GM19452 (cell line): ENCODE data around the gene MMP14.
A peak's percentile ranks its signal among the peaks of the same experiment; 100 is the strongest.
"Not testable (repeated sequence)": the region's sequence is repeated elsewhere in the genome, so short reads cannot be mapped to it uniquely, and the experiment has no call there.

Source experiments
- ATAC-seq: cut with Tn5 transposase; IDR thresholded peaks from one replicate; pipeline ENCODE4 v1.9.1; 2021; ENCODE audit not compliant: unreplicated experiment

The MMP14 gene

DNA sequence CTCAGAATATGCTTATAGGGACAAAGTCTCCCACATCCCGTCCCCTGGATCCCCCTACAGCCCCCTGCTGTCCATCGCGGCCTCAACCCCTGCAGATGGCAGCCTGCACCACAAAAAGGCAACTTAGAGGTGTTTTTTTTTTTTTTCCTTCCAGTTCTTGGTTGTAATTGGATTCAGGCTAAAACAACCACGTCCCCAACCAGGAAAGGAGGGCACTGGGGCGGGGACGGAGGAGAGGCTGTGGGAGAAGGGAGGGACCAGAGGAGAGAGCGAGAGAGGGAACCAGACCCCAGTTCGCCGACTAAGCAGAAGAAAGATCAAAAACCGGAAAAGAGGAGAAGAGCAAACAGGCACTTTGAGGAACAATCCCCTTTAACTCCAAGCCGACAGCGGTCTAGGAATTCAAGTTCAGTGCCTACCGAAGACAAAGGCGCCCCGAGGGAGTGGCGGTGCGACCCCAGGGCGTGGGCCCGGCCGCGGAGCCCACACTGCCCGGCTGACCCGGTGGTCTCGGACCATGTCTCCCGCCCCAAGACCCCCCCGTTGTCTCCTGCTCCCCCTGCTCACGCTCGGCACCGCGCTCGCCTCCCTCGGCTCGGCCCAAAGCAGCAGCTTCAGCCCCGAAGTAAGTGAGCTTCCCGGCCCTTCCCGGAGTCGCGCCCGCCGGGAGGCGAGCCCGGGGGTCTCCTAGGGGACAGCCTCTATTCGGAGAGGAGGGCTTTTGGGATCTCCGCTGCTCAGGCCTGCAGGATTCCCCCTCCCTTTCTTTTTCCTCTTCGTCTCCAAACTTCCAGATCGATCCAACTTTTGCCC, at the start of gene MMP14:
Gene MMP14, plus strand, starts transcription at position 285 of the 813 bp plus-strand sequence. Its CDS starts 233 bp downstream, at position 518.
- ATAC-seq: no peak

DNA sequence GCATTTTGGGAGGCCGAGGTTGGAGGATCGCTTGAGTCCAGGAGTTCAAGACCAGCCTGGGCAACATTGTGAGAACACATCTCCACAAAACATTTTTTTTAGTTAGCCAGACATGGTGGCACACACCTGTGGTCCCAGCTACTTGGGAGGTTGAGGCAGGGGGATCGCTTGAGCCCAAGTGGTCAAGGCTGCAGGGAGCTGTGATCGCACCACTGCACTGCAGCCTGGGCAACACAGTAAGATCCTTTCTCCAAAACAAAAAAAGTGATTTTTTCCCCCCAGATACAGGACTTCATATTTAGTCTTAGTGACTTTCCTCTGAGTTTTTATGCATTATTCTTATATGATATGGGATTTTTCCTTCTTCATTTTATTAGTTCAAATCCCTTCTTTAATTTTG, 49.7 kb upstream of the MMP14 start:
- ATAC-seq: no peak

- ATAC-seq: no peak
These were observed 45.1 kb upstream of the MMP14 start for GRCh38 chr14:22791301-22791700.

- no peak for ATAC-seq
These were observed 44.2 kb upstream of the MMP14 start for GRCh38 chr14:22792158-22792557.

DNA sequence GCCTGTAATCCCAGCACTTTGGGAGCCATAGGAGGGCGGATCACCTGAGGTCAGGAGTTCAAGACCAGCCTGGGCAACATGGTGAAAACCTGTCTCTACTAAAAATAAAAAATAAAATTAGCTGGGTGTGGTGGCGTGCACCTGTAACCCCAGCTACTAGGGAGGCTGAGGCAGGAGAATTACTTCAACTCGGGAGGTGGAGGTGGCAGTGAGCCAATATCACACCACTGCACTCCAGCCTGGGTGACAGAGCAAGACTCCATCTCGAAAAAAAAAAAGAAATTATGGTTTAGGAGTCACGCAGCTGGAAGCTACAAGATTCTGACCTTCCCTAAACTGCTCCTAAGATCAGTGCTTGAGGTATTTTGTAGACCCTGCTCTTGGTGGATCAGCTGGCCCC, 42.8 kb upstream of the MMP14 start:
- not testable (repeated sequence) for ATAC-seq

DNA sequence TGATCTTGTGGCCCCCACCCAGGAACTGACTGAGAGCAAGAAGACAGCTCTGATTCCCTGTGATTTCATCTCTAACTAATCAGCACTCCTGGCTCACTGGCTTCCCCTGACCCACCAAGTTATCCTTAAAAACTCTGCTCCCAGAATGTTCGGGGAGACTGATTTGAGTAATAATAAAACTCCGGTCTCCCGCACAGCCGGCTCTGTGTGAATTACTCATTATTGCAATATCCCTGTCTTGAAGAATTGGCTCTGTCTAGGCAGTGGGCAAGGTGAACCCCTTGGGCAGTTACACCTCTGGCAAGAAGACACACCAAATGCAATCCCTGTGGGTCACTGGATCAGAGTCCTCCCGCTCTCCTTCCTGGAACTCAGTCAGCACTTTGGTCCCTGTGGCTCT, 42.4 kb upstream of the MMP14 start:
- no peak for ATAC-seq

DNA sequence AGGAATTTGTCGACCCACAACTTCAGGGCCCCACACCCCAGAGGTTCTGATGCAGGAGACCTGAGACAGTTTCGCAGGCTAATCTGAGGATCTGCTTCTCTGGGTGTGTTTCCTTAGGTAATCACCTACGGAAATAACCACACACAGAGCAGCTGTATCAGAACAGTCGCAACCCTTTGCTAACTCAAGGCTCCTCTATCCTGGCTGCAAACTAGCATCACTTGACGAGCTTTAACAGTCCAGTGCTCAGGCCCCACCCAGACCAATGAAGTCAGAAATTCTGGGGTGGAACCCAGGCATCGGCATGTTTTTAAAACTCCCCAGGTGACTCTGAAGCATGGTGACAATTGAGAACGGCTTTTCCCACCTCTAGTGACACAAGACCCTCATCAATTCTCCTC, 41.8 kb upstream of the MMP14 start:
- peak; percentile 48 for ATAC-seq

- ATAC-seq: peak; percentile 62
These were observed 40.2 kb upstream of the MMP14 start for GRCh38 chr14:22796087-22796707.

GRCh38 chr14:22797017-22797917, 39.1 kb upstream of the MMP14 start:
- ATAC-seq: no peak

- ATAC-seq: no peak
These were observed 37.9 kb upstream of the MMP14 start for GRCh38 chr14:22798528-22798927.

DNA sequence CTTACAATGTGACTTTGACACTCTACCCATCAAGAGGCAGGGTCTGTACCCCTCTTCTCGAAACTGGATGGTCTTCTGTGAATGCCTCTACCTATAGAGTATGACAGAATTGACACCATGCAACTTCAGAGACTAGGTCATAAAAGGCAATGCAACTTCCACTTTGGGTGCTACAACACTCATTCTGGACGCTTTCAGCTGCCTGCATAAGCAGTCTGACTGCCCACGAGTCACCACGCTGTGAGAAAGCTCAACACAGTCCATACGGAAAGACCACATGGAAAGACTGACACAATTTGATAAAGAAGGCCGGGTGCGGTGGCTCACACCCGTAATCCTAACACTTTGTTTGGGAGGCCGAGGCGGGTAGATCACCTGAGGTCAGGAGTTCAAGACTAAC, 36.0 kb upstream of the MMP14 start:
- no peak for ATAC-seq

- ATAC-seq: no peak
These were observed 34.7 kb upstream of the MMP14 start for GRCh38 chr14:22801716-22802115.

- ATAC-seq: no peak
These were observed 33.3 kb upstream of the MMP14 start for GRCh38 chr14:22802860-22803686.

DNA sequence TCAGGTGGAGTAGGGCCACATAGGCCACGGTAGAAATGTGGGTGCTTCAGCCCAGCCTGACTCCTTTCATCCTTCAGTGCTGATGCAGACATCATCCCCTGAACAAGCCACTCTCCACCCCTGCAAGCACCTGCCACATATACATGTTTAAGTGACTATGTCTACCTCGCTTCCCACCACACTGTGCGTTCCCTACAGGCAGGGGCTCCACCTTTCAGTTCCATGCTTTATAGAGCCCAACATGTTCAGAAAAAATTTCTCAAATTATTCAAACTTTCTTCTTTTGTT, 32.8 kb upstream of the MMP14 start:
- no peak for ATAC-seq

DNA sequence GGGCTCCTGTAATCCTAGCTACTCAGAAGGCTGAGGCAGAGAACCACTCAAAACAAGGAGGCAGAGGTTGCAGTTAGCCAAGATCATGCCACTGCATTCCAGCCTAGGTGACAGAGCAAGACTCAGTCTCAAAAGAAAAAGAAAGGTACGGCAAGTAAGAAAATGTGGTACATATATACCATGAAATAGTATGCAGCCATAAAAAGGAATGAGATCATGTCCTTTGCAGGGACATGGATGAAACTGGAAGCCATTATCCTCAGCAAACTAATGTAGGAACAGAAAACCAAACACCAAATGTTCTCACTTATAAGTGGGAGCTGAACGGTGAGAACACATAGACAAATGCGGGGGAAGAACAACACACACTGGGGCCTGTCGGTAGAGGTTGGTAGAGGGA, 31.1 kb upstream of the MMP14 start:
- not testable (repeated sequence) for ATAC-seq

DNA sequence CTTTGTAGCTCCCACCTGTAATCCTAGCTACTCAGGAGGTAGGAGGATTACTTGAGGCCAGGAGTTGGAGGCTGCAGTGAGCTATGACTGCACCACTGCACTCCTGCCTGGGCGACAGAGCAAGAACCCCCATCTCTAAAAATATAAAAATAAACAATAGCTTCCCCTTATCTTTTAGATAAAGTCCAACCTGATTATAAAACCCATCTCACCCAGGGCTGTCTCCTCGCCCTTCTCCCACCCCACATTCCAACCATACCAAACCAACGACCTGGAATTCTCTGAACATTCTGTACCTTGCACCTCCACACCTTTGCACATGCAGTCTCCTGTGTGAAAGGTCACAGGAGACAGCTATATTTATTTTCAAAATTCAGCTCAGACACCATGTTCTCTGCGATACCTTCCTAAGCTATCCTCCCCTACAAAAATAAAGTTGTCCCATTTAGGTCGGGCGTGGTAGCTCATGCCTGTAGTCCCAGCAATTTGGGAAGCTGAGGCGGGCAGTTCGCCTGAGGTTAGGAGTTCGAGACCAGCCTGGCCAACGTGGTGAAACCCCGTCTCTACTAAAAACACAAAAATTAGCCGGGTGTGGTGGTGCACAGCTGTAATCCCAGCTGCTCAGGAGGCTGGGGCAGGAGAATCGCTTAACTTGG, 28.8 kb upstream of the MMP14 start:
- no peak for ATAC-seq

GRCh38 chr14:22808388-22809209, 27.8 kb upstream of the MMP14 start:
- no peak for ATAC-seq

DNA sequence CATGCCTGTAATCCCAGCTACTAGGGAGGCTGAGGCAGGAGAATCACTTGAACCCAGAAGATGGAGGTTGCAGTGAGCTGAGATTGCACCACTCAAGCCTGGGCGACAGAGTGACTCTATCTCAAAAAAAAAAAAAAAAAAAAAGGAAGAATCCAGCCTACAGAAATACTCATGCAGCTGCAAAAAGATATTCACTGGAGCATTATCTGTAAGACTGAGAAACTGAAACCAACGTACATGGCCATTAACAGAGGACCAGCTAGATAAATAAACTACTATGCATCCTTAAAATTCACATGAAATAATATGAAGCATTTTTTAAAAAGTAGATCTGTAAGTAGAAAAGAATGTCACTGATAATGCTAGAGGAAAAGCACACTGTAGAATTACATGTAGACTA, 24.7 kb upstream of the MMP14 start:
- no peak for ATAC-seq

DNA sequence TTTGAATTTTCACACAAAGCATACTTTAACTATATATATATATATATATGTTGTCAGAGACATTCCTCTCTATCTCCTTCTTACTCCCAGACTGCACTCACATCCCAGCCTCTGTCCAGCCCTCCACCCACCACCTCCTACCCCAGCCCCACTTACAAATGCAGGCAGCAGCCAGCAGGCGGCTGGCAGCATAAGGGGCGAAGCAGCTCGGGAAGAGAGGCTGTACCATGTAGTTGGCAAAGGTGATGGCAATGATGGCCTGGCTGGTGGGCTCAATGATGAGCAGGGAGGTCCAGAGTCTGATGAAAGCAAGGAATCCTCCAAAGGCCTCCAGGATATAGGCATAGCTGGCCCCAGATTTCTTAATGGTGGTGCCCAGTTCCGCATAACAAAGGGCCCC, 23.6 kb upstream of the MMP14 start:
- no peak for ATAC-seq

DNA sequence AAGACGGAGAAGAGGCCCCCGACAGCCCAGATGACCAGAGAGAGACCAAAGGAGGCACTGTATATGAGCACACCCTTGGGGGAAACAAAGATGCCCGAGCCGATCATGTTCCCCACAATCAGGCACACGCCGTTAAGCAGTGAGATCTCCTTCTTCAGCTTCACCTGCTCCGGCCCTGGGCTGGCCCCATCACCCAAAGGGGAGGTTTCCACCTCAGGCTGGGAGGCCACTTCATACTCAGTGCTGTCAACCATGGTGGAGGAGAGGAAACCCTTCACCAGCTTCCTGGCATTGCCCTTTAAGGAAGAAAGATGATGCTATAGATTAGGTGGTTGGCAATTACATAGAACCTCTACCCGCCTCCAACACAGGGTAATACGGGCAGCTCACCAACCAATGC, 23.2 kb upstream of the MMP14 start:
- no peak for ATAC-seq
